Endothelial cell (in vitro differentiated cells): ENCODE data around the gene SHROOM3. TPM values are rescaled to one million over a fixed set of nuclear protein-coding genes. Genes with fewer than 3 reads are reported as not detected.
A peak's percentile ranks its signal among the peaks of the same experiment; 100 is the strongest.

Experiments used
- DNase-seq: peaks from one replicate; pipeline ENCODE4 v3.0.0; 2021; ENCODE audit warnings: low spot score
- H3K27ac Mint-ChIP-seq: one replicate; pipeline ENCODE4 v1.8.0; 2021; ENCODE audit warnings: mixed read lengths, inconsistent platforms; ENCODE audit not compliant: unreplicated experiment
- H3K27me3 Mint-ChIP-seq: one replicate; pipeline ENCODE4 v1.8.0; 2021; ENCODE audit warnings: mild to moderate bottlenecking, moderate library complexity, mixed read lengths, inconsistent platforms; ENCODE audit not compliant: unreplicated experiment
- H3K36me3 Mint-ChIP-seq: one replicate; pipeline ENCODE4 v1.8.0; 2021; ENCODE audit warnings: mild to moderate bottlenecking, low read depth, mixed read lengths, inconsistent platforms; ENCODE audit not compliant: unreplicated experiment
- H3K4me1 Mint-ChIP-seq: one replicate; pipeline ENCODE4 v1.8.0; 2021; ENCODE audit warnings: mild to moderate bottlenecking, mixed read lengths, inconsistent platforms; ENCODE audit not compliant: unreplicated experiment
- H3K4me3 Mint-ChIP-seq: one replicate; pipeline ENCODE4 v1.8.0; 2021; ENCODE audit warnings: mild to moderate bottlenecking, mixed read lengths, inconsistent platforms; ENCODE audit not compliant: unreplicated experiment
- H3K9me3 Mint-ChIP-seq: one replicate; pipeline ENCODE4 v1.8.0; 2021; ENCODE audit warnings: mixed read lengths, inconsistent platforms; ENCODE audit not compliant: unreplicated experiment
- CTCF ChIP-seq: fragments of 200-600 bp; sonication (generic); IDR thresholded peaks from one replicate; pipeline ENCODE4 v1.5.0; 2021; ENCODE audit warnings: antibody characterized with exemption; ENCODE audit not compliant: unreplicated experiment
- total RNA-seq: library from RNA; stranded (reverse); fragmentation: NEBNext Ultra II Directional; extraction: Animal tissue kit (Norgen Biotek cat#: 25700); gene quantifications from one replicate; pipeline ENCODE4 v1.2.1, GENCODE V29; 2021; ENCODE audit not compliant: unreplicated experiment

SHROOM3 gene
- total RNA-seq, 1 donor from 2014 or later, result 7.9 TPM

GRCh38 chr4:76706581-76706980 is 271.6 kb downstream of the SHROOM3 start:
- peaks cover 4% of the 10 kb centered on the region for H3K36me3 Mint-ChIP-seq
- H3K4me3 Mint-ChIP-seq, result peak overlapping the region; percentile 32
- no peak for TF ChIP-seq CTCF
- H3K4me1 Mint-ChIP-seq, result peaks cover 61% of the 10 kb centered on the region
- DNase-seq, result no peak
- peak overlapping the region; percentile 21 for H3K27ac Mint-ChIP-seq
- peaks cover 2% of the 10 kb centered on the region for H3K27me3 Mint-ChIP-seq
- no peaks in the 10 kb centered on the region for H3K9me3 Mint-ChIP-seq

GRCh38 chr4:76708971-76709771 is 274.1 kb downstream of the SHROOM3 start:
- peak overlapping the region; percentile 43 for H3K27ac Mint-ChIP-seq
- DNase-seq, result no peak
- H3K4me3 Mint-ChIP-seq, result no peak overlapping the region
- H3K4me1 Mint-ChIP-seq, result peaks cover 51% of the 10 kb centered on the region
- H3K9me3 Mint-ChIP-seq, result no peaks in the 10 kb centered on the region
- TF ChIP-seq CTCF, result no peak
- peaks cover 2% of the 10 kb centered on the region for H3K27me3 Mint-ChIP-seq
- peaks cover 9% of the 10 kb centered on the region for H3K36me3 Mint-ChIP-seq

- no peak for TF ChIP-seq CTCF
- H3K4me3 Mint-ChIP-seq, result no peak overlapping the region
- H3K27me3 Mint-ChIP-seq, result peaks cover 2% of the 10 kb centered on the region
- H3K9me3 Mint-ChIP-seq, result no peaks in the 10 kb centered on the region
- no peak for DNase-seq
- peaks cover 47% of the 10 kb centered on the region for H3K4me1 Mint-ChIP-seq
- no peak overlapping the region for H3K27ac Mint-ChIP-seq
- H3K36me3 Mint-ChIP-seq, result peaks cover 9% of the 10 kb centered on the region
These were observed 274.7 kb downstream of the SHROOM3 start for GRCh38 chr4:76709772-76710090.

GRCh38 chr4:76712564-76712963 is 277.5 kb downstream of the SHROOM3 start:
- DNase-seq, result no peak
- Mint-ChIP-seq H3K36me3 (peaks cover 4% of the 10 kb centered on the region), H3K4me3 (no peak overlapping the region), H3K27ac (no peak overlapping the region), H3K9me3 (no peaks in the 10 kb centered on the region), H3K27me3 (no peaks in the 10 kb centered on the region), H3K4me1 (peaks cover 42% of the 10 kb centered on the region)
- no peak for TF ChIP-seq CTCF

- DNase-seq, result no peak
- H3K4me1 Mint-ChIP-seq, result peaks cover 30% of the 10 kb centered on the region
- no peak overlapping the region for H3K4me3 Mint-ChIP-seq
- peak overlapping the region; percentile 67 for H3K27ac Mint-ChIP-seq
- peaks cover 4% of the 10 kb centered on the region for H3K36me3 Mint-ChIP-seq
- no peaks in the 10 kb centered on the region for H3K27me3 Mint-ChIP-seq
- no peaks in the 10 kb centered on the region for H3K9me3 Mint-ChIP-seq
- TF ChIP-seq CTCF, result no peak
These were observed 279.2 kb downstream of the SHROOM3 start for GRCh38 chr4:76714226-76714625.
